IMR-90 (cell line): ENCODE results near the gene C7orf33. TPM values are rescaled to one million over a fixed set of nuclear protein-coding genes. Genes with fewer than 3 reads are reported as not detected.

ENCODE experiments used
- ATAC-seq: fragments of 200-7000 bp; cut with Tn5 transposase; 2 replicates; pipeline ENCODE4 v1.9.1; 2020; ENCODE audit warnings: low read depth, mild to moderate bottlenecking, moderate library complexity
- BruUV-seq: library from RNA; stranded (reverse); fragments of 400-500 nt; replicated peaks from 2 replicates; lab custom pipeline; 2021; lab: Mats Ljungman, UMichigan
- CTCF ChIA-PET: fragments of 300-600 bp; formaldehyde crosslinking; extraction: SDS; loops from one replicate; lab custom pipeline; 2021; ENCODE audit warnings: antibody characterized with exemption; lab: Yijun Ruan, JAX
- POLR2A ChIA-PET: fragments of 300-600 bp; sonication (Branson Sonifier 250); formaldehyde crosslinking; loops from one replicate; lab custom pipeline; 2022; ENCODE audit warnings: antibody characterized with exemption; ENCODE audit not compliant: unreplicated experiment; lab: Charles Lee
- DNase-seq: peaks from one replicate; pipeline ENCODE4 v3.0.0; 2013
- H2AFZ ChIP-seq: replicated peaks from 2 replicates; pipeline ENCODE3; 2013; ENCODE audit warnings: low read length, mild to moderate bottlenecking; ENCODE audit not compliant: poor library complexity
- H2AK5ac ChIP-seq: 2 replicates; pipeline ENCODE4 v1.6.1; 2013; ENCODE audit warnings: low read depth, low read length, inconsistent platforms
- H2AK9ac ChIP-seq: replicated peaks from 2 replicates; pipeline ENCODE3; 2013; ENCODE audit warnings: mild to moderate bottlenecking, low read depth, low read length, moderate library complexity; ENCODE audit not compliant: poor library complexity
- H2BK120ac ChIP-seq: 2 replicates; pipeline ENCODE4 v1.6.1; 2013; ENCODE audit warnings: low read depth, low read length, inconsistent platforms
- H2BK15ac ChIP-seq: 3 replicates; pipeline ENCODE4 v1.6.1; 2013; ENCODE audit warnings: low read depth, low read length, inconsistent platforms
- H2BK20ac ChIP-seq: 2 replicates; pipeline ENCODE4 v1.6.1; 2013; ENCODE audit warnings: low read depth, mild to moderate bottlenecking, inconsistent platforms, low read length, moderate library complexity
- H2BK5ac ChIP-seq: 2 replicates; pipeline ENCODE4 v1.6.1; 2013; ENCODE audit warnings: mild to moderate bottlenecking, low read depth, low read length, inconsistent platforms; ENCODE audit not compliant: poor library complexity, severe bottlenecking
- H3K14ac ChIP-seq: replicated peaks from 2 replicates; pipeline ENCODE4 v1.6.1; 2013; ENCODE audit warnings: low read depth, low read length, inconsistent platforms
- H3K18ac ChIP-seq: 2 replicates; pipeline ENCODE4 v1.6.1; 2013; ENCODE audit warnings: low read depth, low read length, control low read depth
- H3K23ac ChIP-seq: 2 replicates; pipeline ENCODE4 v1.6.1; 2013; ENCODE audit warnings: low read depth, low read length, inconsistent platforms
- H3K27ac ChIP-seq: 2 replicates; pipeline ENCODE4 v1.5.1; 2013; ENCODE audit warnings: mild to moderate bottlenecking, control low read depth, low read length; ENCODE audit not compliant: insufficient read depth
- H3K27me3 ChIP-seq: 2 replicates; pipeline ENCODE4 v1.6.1; 2013; ENCODE audit warnings: low read length; ENCODE audit not compliant: control insufficient read depth, insufficient read depth
- H3K36me3 ChIP-seq: 2 replicates; pipeline ENCODE4 v1.6.1; 2013; ENCODE audit warnings: low read length, mixed read lengths; ENCODE audit not compliant: control insufficient read depth, insufficient read depth
- H3K4ac ChIP-seq: 2 replicates; pipeline ENCODE4 v1.6.1; 2013; ENCODE audit warnings: low read depth, low read length, inconsistent platforms
- H3K4me1 ChIP-seq: 2 replicates; pipeline ENCODE4 v1.6.1; 2013; ENCODE audit warnings: low read length, mixed read lengths; ENCODE audit not compliant: control insufficient read depth, insufficient read depth
- H3K4me2 ChIP-seq: 2 replicates; pipeline ENCODE4 v1.6.1; 2013; ENCODE audit warnings: low read depth, mild to moderate bottlenecking, control low read depth, low read length, moderate library complexity
- H3K4me3 ChIP-seq: 2 replicates; pipeline ENCODE4 v1.5.1; 2013; ENCODE audit warnings: low read depth, mild to moderate bottlenecking, control low read depth, low read length, moderate library complexity; ENCODE audit not compliant: insufficient read depth
- H3K56ac ChIP-seq: 2 replicates; pipeline ENCODE4 v1.6.1; 2013; ENCODE audit warnings: low read length, inconsistent platforms; ENCODE audit not compliant: insufficient read depth; ENCODE audit errors: extremely low read depth
- H3K79me1 ChIP-seq, 2 experiments: 2 replicates each; pipeline ENCODE4 v1.6.1; 2013; ENCODE audit warnings: low read length in 2 of 2, inconsistent platforms in 1 of 2, low read depth in 1 of 2
- H3K9ac ChIP-seq: 2 replicates; pipeline ENCODE4 v1.6.1; 2013; ENCODE audit warnings: low read depth, low read length, control low read depth
- H3K9me1 ChIP-seq: 2 replicates; pipeline ENCODE4 v1.6.1; 2013; ENCODE audit warnings: low read length, inconsistent platforms; ENCODE audit not compliant: insufficient read depth
- H3K9me3 ChIP-seq: 2 replicates; pipeline ENCODE4 v1.6.1; 2013; ENCODE audit warnings: low read length; ENCODE audit not compliant: control insufficient read depth, insufficient read depth
- H4K20me1 ChIP-seq: 2 replicates; pipeline ENCODE4 v1.6.1; 2013; ENCODE audit warnings: low read length, inconsistent platforms; ENCODE audit not compliant: insufficient read depth
- H4K5ac ChIP-seq: 2 replicates; pipeline ENCODE4 v1.6.1; 2013; ENCODE audit warnings: mild to moderate bottlenecking, low read depth, low read length, control low read depth
- H4K8ac ChIP-seq, 2 experiments: 2 replicates each; pipeline ENCODE4 v1.6.1; 2013; ENCODE audit warnings: low read depth in 2 of 2, low read length in 2 of 2, control low read depth in 1 of 2, inconsistent platforms in 1 of 2
- H4K91ac ChIP-seq: 2 replicates; pipeline ENCODE4 v1.6.1; 2013; ENCODE audit warnings: low read depth, low read length, inconsistent platforms; ENCODE audit not compliant: insufficient read depth
- CHD1 ChIP-seq: IDR thresholded peaks from 2 replicates; pipeline ENCODE4 v1.6.1; 2012; ENCODE audit warnings: low read depth, low read length, improper control_type of control experiment
- ELK1 ChIP-seq: fragments of 150-350 bp; IDR thresholded peaks from 2 replicates; pipeline ENCODE4 v1.6.1; 2016; ENCODE audit warnings: low read depth, mild to moderate bottlenecking, low read length, moderate library complexity, borderline replicate concordance
- MXI1 ChIP-seq: IDR thresholded peaks from 2 replicates; pipeline ENCODE4 v1.6.1; 2012; ENCODE audit warnings: low read depth, mild to moderate bottlenecking, low read length, moderate library complexity, borderline replicate concordance
- POLR2A ChIP-seq: IDR thresholded peaks from 2 replicates; pipeline ENCODE4 v1.6.1; 2012; ENCODE audit warnings: mild to moderate bottlenecking, low read depth, low read length
- RAD21 ChIP-seq: IDR thresholded peaks from 2 replicates; pipeline ENCODE4 v1.6.1; 2012; ENCODE audit warnings: low read length, improper control_type of control experiment
- RFX5 ChIP-seq: IDR thresholded peaks from 2 replicates; pipeline ENCODE4 v1.8.0; 2012; ENCODE audit warnings: low read depth, mild to moderate bottlenecking, low read length, moderate library complexity
- USF2 ChIP-seq: fragments of 150-350 bp; IDR thresholded peaks from 2 replicates; pipeline ENCODE4 v1.6.1; 2017; ENCODE audit warnings: mild to moderate bottlenecking, antibody characterized with exemption, low read length, low read depth
- WGBS, 2 experiments: methylation state at CpG; one replicate each; pipeline versions ENCODE4 v1.1.5 to v1.1.7; 2013; ENCODE audit warnings: missing lambda C conversion rate in 2 of 2; ENCODE audit not compliant: insufficient read length in 1 of 2; ENCODE audit errors: extremely low coverage in 2 of 2; 5-methylcytosine and 5-hydroxymethylcytosine counted together
- dilution Hi-C: fragments of 300-500 bp; cut with HindIII; formaldehyde crosslinking; loops from one replicate; pipeline ENCODE4 v1.14.3; 2018; ENCODE audit warnings: low sequenced_read_pairs; ENCODE audit not compliant: unreplicated experiment
- in situ Hi-C: fragments of 300-500 bp; cut with MboI; formaldehyde crosslinking; loops from 3 replicates; pipeline ENCODE4 v1.14.3; 2019; ENCODE audit warnings: low sequenced_read_pairs, inconsistent platforms, mixed read lengths
- intact Hi-C: fragments of 100-400 bp; cut with micrococcal nuclease; formaldehyde crosslinking; loops from 2 replicates; pipeline ENCODE4 v1.10.0; 2022
- polyA plus RNA-seq, 3 experiments: library from polyadenylated mRNA; depleted of rRNA; stranded (reverse); fragments of >200 nt; gene quantifications; 2 replicates each; pipeline ENCODE4 v1.2.3, GENCODE V29; 2012; ENCODE audit warnings: low replicate concordance in 1 of 3
- total RNA-seq: library from RNA; depleted of rRNA; stranded (reverse); fragments of >200 nt; gene quantifications from 2 replicates; pipeline ENCODE4 v1.2.3, GENCODE V29; 2012
- TF ChIP-seq, protein P1 (sequence below): conservative IDR thresholded peaks from 2 replicates; pipeline ENCODE4 v1.5.1; 2012; ENCODE audit warnings: mild to moderate bottlenecking, low read depth, low read length, improper control_type of control experiment

The C7orf33 gene
- total and polyA plus RNA-seq, 2 of the 4 experiments (the other 2 are of a cell fraction): not detected

DNA sequence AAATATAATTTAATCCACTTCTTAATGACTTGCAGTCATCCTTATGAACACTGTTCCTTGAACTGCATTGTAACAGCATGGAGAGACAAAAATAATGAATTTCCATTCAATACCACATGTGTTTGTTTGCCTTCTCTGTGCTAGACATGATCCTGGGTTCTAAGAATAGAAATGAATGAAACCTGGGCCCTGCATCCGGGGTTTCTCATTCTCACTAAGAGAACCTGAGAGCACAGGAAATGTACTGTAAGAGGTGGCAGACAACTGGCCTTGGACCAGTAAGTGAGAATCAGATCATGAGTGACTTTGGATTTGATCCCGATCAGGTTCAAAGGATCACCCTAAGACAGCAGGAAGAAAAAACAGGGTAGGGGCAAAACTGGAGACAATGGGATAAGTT, 70.9 kb downstream of the C7orf33 start:
- no peak overlapping the region for H2BK15ac ChIP-seq
- no peaks in the 10 kb centered on the region for H3K36me3 ChIP-seq
- no peak for TF ChIP-seq CHD1
- no peak for TF ChIP-seq USF2
- no peak for TF ChIP-seq RAD21
- TF ChIP-seq RFX5: no peak
- TF ChIP-seq, protein P1, sequence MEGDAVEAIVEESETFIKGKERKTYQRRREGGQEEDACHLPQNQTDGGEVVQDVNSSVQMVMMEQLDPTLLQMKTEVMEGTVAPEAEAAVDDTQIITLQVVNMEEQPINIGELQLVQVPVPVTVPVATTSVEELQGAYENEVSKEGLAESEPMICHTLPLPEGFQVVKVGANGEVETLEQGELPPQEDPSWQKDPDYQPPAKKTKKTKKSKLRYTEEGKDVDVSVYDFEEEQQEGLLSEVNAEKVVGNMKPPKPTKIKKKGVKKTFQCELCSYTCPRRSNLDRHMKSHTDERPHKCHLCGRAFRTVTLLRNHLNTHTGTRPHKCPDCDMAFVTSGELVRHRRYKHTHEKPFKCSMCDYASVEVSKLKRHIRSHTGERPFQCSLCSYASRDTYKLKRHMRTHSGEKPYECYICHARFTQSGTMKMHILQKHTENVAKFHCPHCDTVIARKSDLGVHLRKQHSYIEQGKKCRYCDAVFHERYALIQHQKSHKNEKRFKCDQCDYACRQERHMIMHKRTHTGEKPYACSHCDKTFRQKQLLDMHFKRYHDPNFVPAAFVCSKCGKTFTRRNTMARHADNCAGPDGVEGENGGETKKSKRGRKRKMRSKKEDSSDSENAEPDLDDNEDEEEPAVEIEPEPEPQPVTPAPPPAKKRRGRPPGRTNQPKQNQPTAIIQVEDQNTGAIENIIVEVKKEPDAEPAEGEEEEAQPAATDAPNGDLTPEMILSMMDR: no peak
- no peak for TF ChIP-seq MXI1
- no peak for TF ChIP-seq ELK1
- no peak for TF ChIP-seq POLR2A
- H3K27ac ChIP-seq: no peak overlapping the region
- no peaks in the 10 kb centered on the region for H3K79me1 ChIP-seq
- DNase-seq (no peak), ATAC-seq (no peak)
- no peak overlapping the region for H2AK9ac ChIP-seq
- H2AFZ ChIP-seq: no peak overlapping the region
- H3K9me3 ChIP-seq: no peaks in the 10 kb centered on the region
- H3K9me1 ChIP-seq: no peaks in the 10 kb centered on the region
- no peak overlapping the region for H3K4me3 ChIP-seq
- no peak overlapping the region for H2BK120ac ChIP-seq
- dilution Hi-C loops: no loop called here
- no peaks in the 10 kb centered on the region for H3K4me1 ChIP-seq
- H3K4ac ChIP-seq: no peak overlapping the region
- no peak overlapping the region for H4K5ac ChIP-seq
- CTCF ChIA-PET: no interaction called here
- H2AK5ac ChIP-seq: no peak overlapping the region
- no peak overlapping the region for H3K18ac ChIP-seq
- H4K91ac ChIP-seq: no peak overlapping the region
- no peaks in the 10 kb centered on the region for H3K27me3 ChIP-seq
- 80% methylated on average over 1 of the region's 2 CpGs; no CpG with 5 or more reads in 1 of the 2 experiments for WGBS, 2 experiments
- H3K4me2 ChIP-seq: no peak overlapping the region
- H3K56ac ChIP-seq: no peak overlapping the region
- no peak overlapping the region for H3K9ac ChIP-seq
- H3K14ac ChIP-seq: no peak overlapping the region
- intact Hi-C loops: no loop called here
- H4K8ac ChIP-seq: no peak overlapping the region
- H2BK5ac ChIP-seq: no peak overlapping the region
- no peak overlapping the region for H3K23ac ChIP-seq
- POLR2A ChIA-PET: no interaction called here
- no peak overlapping the region for H2BK20ac ChIP-seq
- BruUV-seq: no TSS peak
- in situ Hi-C loops: no loop called here
- H4K20me1 ChIP-seq: no peaks in the 10 kb centered on the region; the same call in 1 of the 2 replicates
